ENCODE results near the gene IL12B.

IL12B gene

GRCh38 chr5:159345861-159346260, 15.6 kb upstream of the IL12B start:
- TF ChIP-seq CTCF (IDR thresholded peaks at IDR 0.05; ENCODE audit: insufficient read depth, low read length, missing control alignments), result no peak
- ChIA-PET CTCF (no interaction called here), POLR2A (no interaction called here)
- H3K4me3 ChIP-seq (ENCODE audit: low read depth, low read length), result no peak overlapping the region
- DNase-seq (ENCODE audit: low read depth, low spot score), result no peak

DNA sequence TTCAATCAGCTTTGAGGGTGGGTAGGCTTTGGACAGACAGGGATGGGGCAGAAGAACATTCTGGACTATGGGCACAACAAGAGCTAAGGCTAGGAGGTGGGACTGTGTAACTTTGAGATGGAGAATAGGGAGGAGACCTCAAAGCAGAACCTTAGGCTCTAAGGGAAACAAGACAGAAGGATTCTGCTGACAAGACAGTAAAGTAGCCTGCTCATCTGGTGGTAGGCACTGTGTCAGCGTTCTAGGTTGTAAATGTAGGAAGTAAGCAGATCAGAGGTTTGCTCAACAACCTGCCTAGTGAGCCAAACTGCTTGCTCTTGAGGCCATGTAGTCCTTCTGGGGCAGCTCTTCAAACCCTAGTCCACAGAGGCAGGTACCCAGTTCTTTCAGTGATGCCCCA, 15.0 kb upstream of the IL12B start:
- no peak for DNase-seq (ENCODE audit: low read depth, low spot score)
- H3K4me3 ChIP-seq (ENCODE audit: low read depth, low read length), result no peak overlapping the region
- TF ChIP-seq CTCF (IDR thresholded peaks at IDR 0.05; ENCODE audit: insufficient read depth, low read length, missing control alignments), result no peak
- ChIA-PET CTCF (no interaction called here), POLR2A (no interaction called here)

DNA sequence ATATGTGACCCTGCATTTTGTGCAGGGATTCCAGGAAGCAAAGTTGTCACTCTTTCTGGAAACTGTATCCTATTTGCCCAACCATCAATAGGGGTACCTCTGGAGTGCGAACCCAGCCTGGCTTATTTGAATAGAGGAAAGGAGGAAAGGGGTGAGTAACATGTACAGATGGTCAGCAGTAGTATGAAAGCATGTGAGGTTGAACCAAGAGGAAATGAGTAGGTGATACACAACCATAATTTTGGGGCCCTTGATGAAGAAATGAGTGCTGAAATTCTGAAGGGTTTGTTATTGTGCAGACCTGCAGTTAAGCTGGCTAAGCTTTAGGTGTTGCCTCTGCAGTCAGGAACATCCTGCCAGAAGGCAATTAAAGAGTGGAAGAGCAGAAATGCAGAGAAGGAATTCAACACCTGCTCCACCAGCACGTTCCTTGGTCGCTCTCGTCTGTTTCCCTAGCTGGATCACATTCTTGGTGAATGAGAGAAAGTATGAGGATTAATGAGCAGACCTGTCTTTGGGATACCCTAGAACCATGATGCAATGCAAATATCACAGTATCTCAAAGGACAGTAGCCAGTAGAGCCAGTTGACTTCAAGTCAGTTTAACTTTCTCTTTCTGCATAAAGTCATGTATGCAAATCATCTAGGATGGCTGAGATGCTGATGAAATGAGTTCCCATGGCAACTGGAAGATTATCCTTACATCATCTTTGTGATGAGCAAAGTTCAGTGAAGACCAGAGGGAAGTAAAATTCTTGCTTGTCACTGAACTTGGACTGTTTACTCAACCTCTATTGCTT, 13.2 kb upstream of the IL12B start:
- H3K4me3 ChIP-seq (ENCODE audit: low read depth, low read length), result no peak overlapping the region
- ChIA-PET POLR2A (no interaction called here), CTCF (interaction anchor here (1.1 kb wide), 1 partner anchor 9 kb away, joined by 3 read pairs; no protein-coding TSS in a partner anchor)
- no peak for DNase-seq (ENCODE audit: low read depth, low spot score)
- no peak for TF ChIP-seq CTCF (IDR thresholded peaks at IDR 0.05; ENCODE audit: insufficient read depth, low read length, missing control alignments)

- ChIA-PET POLR2A (no interaction called here), CTCF (interaction anchor here (1.1 kb wide), 1 partner anchor 8 kb away, joined by 3 read pairs; no protein-coding TSS in a partner anchor)
- TF ChIP-seq CTCF (IDR thresholded peaks at IDR 0.05; ENCODE audit: insufficient read depth, low read length, missing control alignments), result no peak
These were observed 12.6 kb upstream of the IL12B start for GRCh38 chr5:159342840-159343239.

GRCh38 chr5:159341906-159342310, 11.6 kb upstream of the IL12B start:
- no peak for TF ChIP-seq CTCF (IDR thresholded peaks at IDR 0.05; ENCODE audit: insufficient read depth, low read length, missing control alignments)
- no peak overlapping the region for H3K4me3 ChIP-seq (ENCODE audit: low read depth, low read length)
- ChIA-PET CTCF (interaction anchor here (1.1 to 2.0 kb wide), 3 partner anchors 10 to 645 kb away, joined by 3 to 11 read pairs (median 4); no protein-coding TSS in a partner anchor), POLR2A (no interaction called here)
- no peak for DNase-seq (ENCODE audit: low read depth, low spot score)

More at GRCh38 chr5:159342840-159343239, 12.6 kb upstream of the IL12B start:
- DNase-seq (ENCODE audit: low read depth, low spot score), result no peak
- H3K4me3 ChIP-seq (ENCODE audit: low read depth, low read length), result no peak overlapping the region

DNA sequence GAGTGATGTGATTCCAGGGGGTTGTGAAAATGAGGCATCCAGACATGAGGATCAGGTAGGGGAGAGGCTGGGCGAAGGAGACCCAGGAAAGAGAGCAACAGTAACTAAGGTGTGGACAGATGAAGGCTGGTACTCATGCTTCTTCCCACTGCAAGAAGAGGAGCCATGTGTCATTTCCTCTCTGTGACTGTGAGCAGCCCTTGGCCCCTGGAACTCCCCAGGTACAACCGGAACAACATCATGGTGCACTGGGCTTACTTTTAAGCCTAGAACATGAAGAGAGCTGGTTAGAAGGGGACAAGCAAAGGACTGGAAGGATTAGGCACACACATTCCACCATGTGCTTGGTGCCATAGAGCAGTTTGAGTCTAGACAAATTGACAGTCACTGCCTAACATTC, 10.9 kb upstream of the IL12B start:
- DNase-seq (ENCODE audit: low read depth, low spot score), result no peak
- ChIA-PET POLR2A (no interaction called here), CTCF (interaction anchor here (0.9 to 2.0 kb wide), 5 partner anchors 9 to 646 kb away, joined by 3 to 11 read pairs (median 3); no protein-coding TSS in a partner anchor)
- no peak for TF ChIP-seq CTCF (IDR thresholded peaks at IDR 0.05; ENCODE audit: insufficient read depth, low read length, missing control alignments)
- no peak overlapping the region for H3K4me3 ChIP-seq (ENCODE audit: low read depth, low read length)

All from AG04449 (cell line).